SU-DHL-6 (cell line): ENCODE measurements around the gene ZNF70.

Source experiments
- H2AFZ ChIP-seq: fragments of 200-600 bp; sonication (generic); 2 replicates; pipeline ENCODE4 v1.6.1; 2014; ENCODE audit warnings: low read depth, mild to moderate bottlenecking, moderate library complexity, mixed read lengths, antibody characterized with exemption, low read length; ENCODE audit not compliant: severe bottlenecking
- H3F3A ChIP-seq: fragments of 200-600 bp; shearing (Covaris generic); 2 replicates; pipeline ENCODE4 v1.6.0; 2016; ENCODE audit warnings: antibody characterized with exemption, mild to moderate bottlenecking; ENCODE audit not compliant: insufficient read depth
- H3K27ac ChIP-seq: fragments of 200-600 bp; sonication (generic); 2 replicates; pipeline ENCODE4 v1.5.1; 2016; ENCODE audit warnings: low read depth, mild to moderate bottlenecking, low read length, moderate library complexity, mixed read lengths
- H3K27me3 ChIP-seq: fragments of 200-600 bp; sonication (generic), shearing (Covaris generic); 2 replicates; pipeline ENCODE4 v1.6.0; 2014; ENCODE audit warnings: mild to moderate bottlenecking, low read length
- H3K36me3 ChIP-seq: fragments of 200-600 bp; sonication (generic); 2 replicates; pipeline ENCODE4 v1.6.1; 2014; ENCODE audit warnings: mild to moderate bottlenecking, low read length, mixed read lengths
- H3K4me2 ChIP-seq: fragments of 300-600, 200-600 bp; shearing (Covaris generic), sonication (generic); 2 replicates; pipeline ENCODE4 v1.6.0; 2014; ENCODE audit warnings: low read length, low read depth, mild to moderate bottlenecking; ENCODE audit not compliant: poor library complexity, severe bottlenecking
- H3K4me3 ChIP-seq: fragments of 200-600 bp; sonication (generic); 2 replicates; pipeline ENCODE4 v1.5.1; 2014; ENCODE audit warnings: antibody characterized with exemption, low read length, mild to moderate bottlenecking, mixed read lengths; ENCODE audit not compliant: insufficient read depth, poor library complexity, severe bottlenecking
- H3K79me2 ChIP-seq: fragments of 200-600 bp; sonication (generic); 2 replicates; pipeline ENCODE4 v1.6.1; 2014; ENCODE audit warnings: mild to moderate bottlenecking, low read length, moderate library complexity; ENCODE audit not compliant: insufficient read depth
- H3K9ac ChIP-seq: fragments of 200-600 bp; sonication (generic); 2 replicates; pipeline ENCODE4 v1.7.0; 2014; ENCODE audit warnings: mild to moderate bottlenecking, low read length
- H3K9me2 ChIP-seq: fragments of 200-600 bp; sonication (generic); replicated peaks from 2 replicates; pipeline ENCODE4 v1.6.1; 2014; ENCODE audit warnings: low read length; ENCODE audit not compliant: insufficient read depth
- H3K9me3 ChIP-seq: fragments of 200-600 bp; sonication (generic); 2 replicates; pipeline ENCODE4 v1.6.1; 2014; ENCODE audit warnings: low read length, mixed read lengths; ENCODE audit not compliant: insufficient read depth
- H4K20me1 ChIP-seq: fragments of 200-600 bp; sonication (generic); 2 replicates; pipeline ENCODE4 v1.6.1; 2014; ENCODE audit warnings: low read depth, mild to moderate bottlenecking, antibody characterized with exemption, low read length, moderate library complexity, mixed read lengths
- CTCF ChIP-seq: fragments of 200-600 bp; sonication (generic); IDR thresholded peaks from one replicate; pipeline ENCODE4 v1.5.1; 2017; ENCODE audit warnings: antibody characterized with exemption, mild to moderate bottlenecking, low read length, moderate library complexity; ENCODE audit not compliant: insufficient read depth, poor library complexity, severe bottlenecking
- EZH2phosphoT487 ChIP-seq: fragments of 200-600 bp; sonication (generic), shearing (Covaris generic); conservative IDR thresholded peaks from 2 replicates; pipeline ENCODE4 v1.6.1; 2018; ENCODE audit warnings: mild to moderate bottlenecking, antibody characterized with exemption, low read length, moderate library complexity, mixed read lengths

Gene ZNF70

DNA sequence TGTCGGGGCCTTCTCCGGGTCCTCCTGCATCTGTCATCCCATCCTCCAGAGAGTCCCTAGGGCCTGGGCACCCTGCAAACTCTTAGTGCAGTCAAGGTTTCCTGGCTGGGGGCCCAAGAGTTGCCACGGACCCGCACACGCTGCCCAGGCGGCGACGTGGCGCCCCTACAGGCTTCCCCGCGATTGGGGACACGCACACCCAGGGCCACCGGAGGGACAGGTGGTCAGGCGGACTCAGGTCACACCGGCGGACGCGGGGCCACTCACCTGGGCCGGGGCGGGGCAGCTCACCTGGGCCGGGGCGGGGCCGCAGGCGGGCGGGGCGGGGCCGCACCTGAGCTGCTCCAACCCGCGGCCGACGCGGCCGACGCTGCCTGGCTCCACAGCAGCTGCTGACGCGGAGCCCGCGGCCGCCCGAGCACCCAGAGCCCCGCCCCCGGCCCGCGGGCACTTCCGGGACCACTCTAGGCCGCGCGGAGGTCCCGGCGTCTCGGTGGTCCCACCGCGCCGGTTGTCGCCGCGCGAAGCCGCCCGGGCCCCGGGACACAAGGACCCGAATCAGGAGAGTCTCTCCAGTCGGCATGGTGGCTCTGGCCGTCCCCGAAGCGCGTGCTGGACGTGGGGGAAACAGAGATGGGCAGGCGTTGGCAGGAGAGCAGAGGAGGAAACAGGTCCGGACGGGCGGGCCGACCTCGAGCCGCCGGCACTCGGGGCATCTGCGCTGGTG lies at the start of gene ZNF70:
Gene ZNF70 (minus strand): TSS at position 399 of the 727 bp plus-strand sequence. CDS start 5,972 bp downstream, outside the sequence.
- Histone ChIP-seq H3K4me3 (peak within 1 kb of the TSS; percentile 80), H3K27me3 (no peaks in the 10 kb centered on the region), H3K36me3 (no peaks in the 10 kb centered on the region), H3K9ac (peak within 1 kb of the TSS; percentile 93), H4K20me1 (no peaks in the 10 kb centered on the region), H3K4me2 (peak within 1 kb of the TSS; percentile 90), H3K27ac (peak within 1 kb of the TSS; percentile 92), H3K9me2 (no peaks in the 10 kb centered on the region), H3F3A (peaks cover 43% of the 10 kb centered on the region), H3K79me2 (peaks cover 7% of the 10 kb centered on the region; the same call in 1 of the 2 replicates), H3K9me3 (no peaks in the 10 kb centered on the region), H2AFZ (peak within 1 kb of the TSS; percentile 64)
- no peak for TF ChIP-seq EZH2phosphoT487
- TF ChIP-seq CTCF, result no peak

- Histone ChIP-seq H3K4me3 (no peak overlapping the region), H3K27ac (peak overlapping the region; percentile 22; the same call in 1 of the 2 replicates), H3K9me2 (no peaks in the 10 kb centered on the region), H2AFZ (no peak overlapping the region), H4K20me1 (no peaks in the 10 kb centered on the region; the same call in 1 of the 2 replicates), H3F3A (peaks cover 49% of the 10 kb centered on the region), H3K9ac (no peak overlapping the region), H3K27me3 (no peaks in the 10 kb centered on the region), H3K79me2 (peaks cover 14% of the 10 kb centered on the region), H3K4me2 (no peak overlapping the region), H3K9me3 (no peaks in the 10 kb centered on the region), H3K36me3 (peaks cover 9% of the 10 kb centered on the region; the same call in 1 of the 2 replicates)
- TF ChIP-seq EZH2phosphoT487, result no peak
- no peak for TF ChIP-seq CTCF
These were observed 45.5 kb upstream of the ZNF70 start for GRCh38 chr22:23796461-23796860.

DNA sequence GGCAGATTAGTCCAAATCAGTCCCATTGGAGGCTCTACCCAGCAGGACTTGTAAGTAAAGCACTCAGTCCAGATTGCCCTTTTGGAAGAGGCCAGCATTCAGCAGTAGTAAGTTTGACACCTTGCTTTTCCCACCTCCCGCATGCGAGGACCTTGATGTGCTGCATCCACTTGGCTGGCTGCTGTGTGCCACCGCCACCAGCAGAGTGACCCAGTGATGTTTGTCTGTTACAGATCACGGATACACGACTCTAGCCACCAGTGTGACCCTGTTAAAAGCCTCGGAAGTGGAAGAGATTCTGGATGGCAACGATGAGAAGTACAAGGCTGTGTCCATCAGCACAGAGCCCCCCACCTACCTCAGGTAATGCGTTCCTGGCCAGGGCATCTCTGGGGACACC lies 42.4 kb upstream of the ZNF70 start:
- no peaks in the 10 kb centered on the region for H3K9me2 ChIP-seq
- peaks cover 45% of the 10 kb centered on the region for H3K79me2 ChIP-seq
- no peak overlapping the region for H3K9ac ChIP-seq
- H3K4me3 ChIP-seq, result no peak overlapping the region
- peaks cover 3% of the 10 kb centered on the region; the same call in 1 of the 2 replicates for H4K20me1 ChIP-seq
- TF ChIP-seq CTCF, result no peak
- no peak for TF ChIP-seq EZH2phosphoT487
- H3K27me3 ChIP-seq, result no peaks in the 10 kb centered on the region
- H3K9me3 ChIP-seq, result no peaks in the 10 kb centered on the region
- peaks cover 9% of the 10 kb centered on the region; the same call in 1 of the 2 replicates for H3K36me3 ChIP-seq
- H3K27ac ChIP-seq, result no peak overlapping the region
- H2AFZ ChIP-seq, result no peak overlapping the region
- H3K4me2 ChIP-seq, result no peak overlapping the region
- peaks cover 23% of the 10 kb centered on the region for H3F3A ChIP-seq
